HepG2 (cell line): ENCODE measurements around the gene LTA. TPM values are rescaled to one million over a fixed set of nuclear protein-coding genes. Genes with fewer than 3 reads are reported as not detected.

Experiments
- ADNP ChIP-seq: sonication (generic); formaldehyde crosslinking; IDR thresholded peaks from 2 replicates; pipeline ENCODE4 v1.4.0; 2020; ENCODE audit warnings: missing genetic modification reagents
- CC2D1A ChIP-seq: sonication (generic); formaldehyde crosslinking; IDR thresholded peaks from 2 replicates; pipeline ENCODE4 v1.8.1; 2023; ENCODE audit warnings: mild to moderate bottlenecking, missing genetic modification reagents
- ELF1 ChIP-seq: sonication (generic); formaldehyde crosslinking; IDR thresholded peaks from 2 replicates; pipeline ENCODE4 v1.4.0; 2020; ENCODE audit warnings: missing genetic modification reagents
- ETV5 ChIP-seq: IDR thresholded peaks from 2 replicates; pipeline ENCODE4 v1.6.1; 2018; ENCODE audit warnings: missing biosample characterization, missing genetic modification reagents, inconsistent platforms, borderline replicate concordance
- ETV6 ChIP-seq: sonication (generic); formaldehyde crosslinking; conservative IDR thresholded peaks from 2 replicates; pipeline ENCODE4 v1.4.0; 2020; ENCODE audit warnings: missing genetic modification reagents
- FOXK2 ChIP-seq: fragments of 450-650 bp; IDR thresholded peaks from 2 replicates; pipeline ENCODE4 v1.6.1; 2016
- FOXO1 ChIP-seq: sonication (generic); formaldehyde crosslinking; IDR thresholded peaks from 2 replicates; pipeline ENCODE4 v1.4.0; 2020; ENCODE audit warnings: missing genetic modification reagents
- GATAD1 ChIP-seq: IDR thresholded peaks from 2 replicates; pipeline ENCODE4 v1.6.1; 2016; ENCODE audit warnings: missing genetic modification reagents, missing compliant biosample characterization
- HOXA5 ChIP-seq: sonication (generic); formaldehyde crosslinking; IDR thresholded peaks from 2 replicates; pipeline ENCODE4 v1.4.0; 2020; ENCODE audit warnings: missing genetic modification reagents
- JDP2 ChIP-seq: sonication (generic); formaldehyde crosslinking; IDR thresholded peaks from 2 replicates; pipeline ENCODE4 v1.8.1; 2022; ENCODE audit warnings: missing genetic modification reagents, borderline replicate concordance
- KDM3A ChIP-seq: IDR thresholded peaks from 2 replicates; pipeline ENCODE4 v1.6.1; 2018; ENCODE audit warnings: low read depth, missing compliant biosample characterization
- KLF9 ChIP-seq: IDR thresholded peaks from 2 replicates; pipeline ENCODE4 v1.6.1; 2016; ENCODE audit warnings: low read depth
- MED8 ChIP-seq: sonication (generic); formaldehyde crosslinking; IDR thresholded peaks from 2 replicates; pipeline ENCODE4 v1.8.1; 2023; ENCODE audit warnings: mild to moderate bottlenecking, missing genetic modification reagents; ENCODE audit not compliant: insufficient replicate concordance
- MXI1 ChIP-seq: IDR thresholded peaks from 3 replicates; pipeline ENCODE4 v1.6.1; 2012; ENCODE audit warnings: low read depth, low read length, inconsistent platforms, borderline replicate concordance
- NFAT5 ChIP-seq: sonication (generic); formaldehyde crosslinking; IDR thresholded peaks from 2 replicates; pipeline ENCODE4 v1.4.0; 2020; ENCODE audit warnings: missing genetic modification reagents
- NFATC3 ChIP-seq: sonication (generic); formaldehyde crosslinking; IDR thresholded peaks from 2 replicates; pipeline ENCODE4 v1.5.1; 2020; ENCODE audit warnings: mild to moderate bottlenecking, missing genetic modification reagents
- NRL ChIP-seq: sonication (generic); formaldehyde crosslinking; IDR thresholded peaks from 2 replicates; pipeline ENCODE4 v1.5.0; 2020; ENCODE audit warnings: missing genetic modification reagents, mild to moderate bottlenecking, moderate library complexity, borderline replicate concordance
- RNF2 ChIP-seq: fragments of 450-650 bp; conservative IDR thresholded peaks from 2 replicates; pipeline ENCODE4 v1.6.1; 2016; ENCODE audit warnings: low read depth
- SKI ChIP-seq: fragments of 450-650 bp; IDR thresholded peaks from one replicate; pipeline ENCODE4 v1.6.1; 2018; ENCODE audit warnings: mild to moderate bottlenecking; ENCODE audit not compliant: partially characterized antibody
- SRSF4 ChIP-seq: fragments of 200-400 bp; formaldehyde crosslinking; IDR thresholded peaks from one replicate; pipeline ENCODE4 v1.6.1; 2018; ENCODE audit warnings: mild to moderate bottlenecking, low read depth, low read length, moderate library complexity; ENCODE audit not compliant: poor library complexity, severe bottlenecking
- ZBTB14 ChIP-seq: sonication (generic); formaldehyde crosslinking; IDR thresholded peaks from 2 replicates; pipeline ENCODE4 v1.4.0; 2020; ENCODE audit warnings: missing genetic modification reagents
- ZNF207 ChIP-seq: fragments of 450-650 bp; IDR thresholded peaks from 2 replicates; pipeline ENCODE4 v1.6.1; 2016; ENCODE audit warnings: antibody characterized with exemption, borderline replicate concordance
- ZNF292 ChIP-seq: sonication (generic); formaldehyde crosslinking; IDR thresholded peaks from 2 replicates; pipeline ENCODE4 v1.8.1; 2022; ENCODE audit warnings: mild to moderate bottlenecking, low read depth, missing genetic modification reagents, borderline replicate concordance
- ZNF317 ChIP-seq: sonication (generic); formaldehyde crosslinking; IDR thresholded peaks from 2 replicates; pipeline ENCODE4 v1.5.0; 2020; ENCODE audit warnings: mild to moderate bottlenecking, missing genetic modification reagents
- ZNF333 ChIP-seq: sonication (generic); formaldehyde crosslinking; IDR thresholded peaks from 2 replicates; pipeline ENCODE4 v1.4.0; 2020; ENCODE audit warnings: mild to moderate bottlenecking, missing genetic modification reagents, borderline replicate concordance
- ZNF557 ChIP-seq: sonication (generic); formaldehyde crosslinking; IDR thresholded peaks from 2 replicates; pipeline ENCODE4 v1.4.0; 2020; ENCODE audit warnings: missing genetic modification reagents
- polyA plus RNA-seq, 8 experiments: library from polyadenylated mRNA; depleted of rRNA in 3 of 8; stranded (reverse) in 7 of 8; unstranded in 1 of 8; fragments of >200 nt; fragmentation: Illumina TruSeq in 4 of 8; extraction: Trizol in 4 of 8; gene quantifications; 2 replicates each; pipeline versions ENCODE4 v1.2.1 to v1.2.3, GENCODE V29; 2011 to 2016; ENCODE audit warnings: low read depth in 4 of 8, missing spikeins in 1 of 8, mixed read lengths in 1 of 8; ENCODE audit not compliant: insufficient read depth in 1 of 8
- total RNA-seq, 5 experiments: library from RNA; depleted of rRNA; stranded (reverse); fragments of >200 nt; fragmentation: Illumina TruSeq; extraction: Trizol; gene quantifications; 2 replicates each; pipeline ENCODE4 v1.2.3, GENCODE V29; 2016; ENCODE audit warnings: low read depth in 1 of 5

Gene LTA
- total and polyA plus RNA-seq, 2 of the 13 experiments (the other 11 are each of a cell fraction or from before 2014, with no cell fraction given), result 0.09 TPM; not detected in 1

- TF ChIP-seq NFAT5 (CRISPR knock-in tag) (peak; percentile 80), HOXA5 (CRISPR knock-in tag) (peak; percentile 97), ZBTB14 (peak; percentile 12; the same call in 1 of the 2 replicates), RNF2 (peak; percentile 74; the same call in 1 of the 2 replicates), SKI (no peak), FOXK2 (peak; percentile 63; the same call in 1 of the 2 replicates), ETV6 (peak; percentile 48), SRSF4 (no peak), CC2D1A (CRISPR knock-in tag) (peak; percentile 89; the same call in 1 of the 2 replicates), ADNP (CRISPR knock-in tag) (no peak), GATAD1 (CRISPR knock-in tag) (peak; percentile 89), ZNF207 (no peak), ETV5 (CRISPR knock-in tag) (peak; percentile 94), FOXO1 (CRISPR knock-in tag) (peak; percentile 53; the same call in 1 of the 2 replicates), ZNF317 (CRISPR knock-in tag) (peak; percentile 57; the same call in 1 of the 2 replicates), ZNF557 (CRISPR knock-in tag) (peak; percentile 93), NFATC3 (CRISPR knock-in tag) (peak; percentile 95; the same call in 1 of the 2 replicates), NRL (CRISPR knock-in tag) (peak; percentile 93), MXI1 (peak; percentile 77), KLF9 (CRISPR knock-in tag) (no peak), ELF1 (CRISPR knock-in tag) (peak; percentile 96), KDM3A (CRISPR knock-in tag) (0 out of 2 replicates have a peak, but pooled peaks have one; percentile 28), ZNF292 (peak; percentile 29; the same call in 1 of the 2 replicates), JDP2 (CRISPR knock-in tag) (no peak), MED8 (CRISPR knock-in tag) (peak; percentile 93), ZNF333 (CRISPR knock-in tag) (peak; percentile 95)
Measured at GRCh38 chr6:31541658-31542521, 30.2 kb upstream of the LTA start, which contains the start of gene DDX39B (continued).
